Vagina (tissue), 2 donors: ENCODE measurements around the gene MFSD12. TPM values are rescaled to one million over a fixed set of nuclear protein-coding genes. Genes with fewer than 3 reads are reported as not detected.

Experiments used
- DNase-seq, 2 donors: peaks; one replicate each; pipeline ENCODE4 v3.0.0-alpha.2; 2017; ENCODE audit errors: extremely low spot score in 2 of 2
- H3K27ac ChIP-seq: fragments of 200-600 bp; sonication (generic); one replicate; pipeline ENCODE4 v1.5.1; 2019
- H3K27me3 ChIP-seq: fragments of 200-600 bp; sonication (generic); one replicate; pipeline ENCODE4 v1.5.1; 2019
- H3K36me3 ChIP-seq, 2 donors: fragments of 200-600 bp; sonication (generic); one replicate each; pipeline ENCODE4 v1.5.1; 2017 to 2019
- H3K4me1 ChIP-seq: fragments of 200-600 bp; sonication (generic); one replicate; pipeline ENCODE4 v1.5.1; 2019
- H3K4me3 ChIP-seq, 2 donors: fragments of 200-600 bp; sonication (generic); 1 replicate in 1 of 2; 2 replicates in 1 of 2; pipeline ENCODE4 v1.5.1; 2016 to 2019
- H3K9me3 ChIP-seq: fragments of 200-600 bp; sonication (generic); one replicate; pipeline ENCODE4 v1.5.1; 2019
- POLR2A ChIP-seq, 2 donors: fragments of 450-650 bp; IDR thresholded peaks; one replicate each; pipeline ENCODE4 v1.6.1; 2017; ENCODE audit warnings: antibody characterized with exemption in 2 of 2, mild to moderate bottlenecking in 2 of 2, moderate library complexity in 2 of 2
- POLR2AphosphoS5 ChIP-seq, 2 donors: sonication (generic); formaldehyde crosslinking; IDR thresholded peaks; one replicate each; pipeline ENCODE4 v1.9.0; 2017; ENCODE audit warnings: antibody characterized with exemption in 2 of 2, mild to moderate bottlenecking in 2 of 2, low read depth in 1 of 2; ENCODE audit not compliant: insufficient read depth in 1 of 2
- intact Hi-C: fragments of 100-400 bp; cut with DNase I; formaldehyde crosslinking; loops from one replicate; pipeline ENCODE4 v1.15.1; 2023
- total RNA-seq: library from RNA; depleted of rRNA; stranded (reverse); fragments of >200 nt; gene quantifications from one replicate; pipeline ENCODE4 v1.2.3, GENCODE V29; 2016
- TF ChIP-seq, protein P1 (sequence below), 3 experiments: fragments of 450-650 bp in 2 of 3; fragments of 200-600 bp in 1 of 3; sonication (generic) in 1 of 3; IDR thresholded peaks; one replicate each; pipeline ENCODE4 v1.5.1; 2017 to 2019; ENCODE audit warnings: antibody characterized with exemption in 3 of 3, mild to moderate bottlenecking in 2 of 3, moderate library complexity in 2 of 3

MFSD12 gene
- total RNA-seq, 1 donor from 2014 or later, result 48.4 TPM

- no peaks in the 10 kb centered on the region for H3K9me3 ChIP-seq
- H3K4me1 ChIP-seq, result peaks cover 26% of the 10 kb centered on the region
- no peak for DNase-seq
- H3K4me3 ChIP-seq, result no peak overlapping the region
- TF ChIP-seq POLR2A (IDR thresholded peaks at IDR 0.05), result no peak
- TF ChIP-seq POLR2AphosphoS5 (IDR thresholded peaks at IDR 0.05; ENCODE audit: insufficient read depth in 1 of 2, low read depth in 1 of 2), result no peak
- TF ChIP-seq, protein P1, sequence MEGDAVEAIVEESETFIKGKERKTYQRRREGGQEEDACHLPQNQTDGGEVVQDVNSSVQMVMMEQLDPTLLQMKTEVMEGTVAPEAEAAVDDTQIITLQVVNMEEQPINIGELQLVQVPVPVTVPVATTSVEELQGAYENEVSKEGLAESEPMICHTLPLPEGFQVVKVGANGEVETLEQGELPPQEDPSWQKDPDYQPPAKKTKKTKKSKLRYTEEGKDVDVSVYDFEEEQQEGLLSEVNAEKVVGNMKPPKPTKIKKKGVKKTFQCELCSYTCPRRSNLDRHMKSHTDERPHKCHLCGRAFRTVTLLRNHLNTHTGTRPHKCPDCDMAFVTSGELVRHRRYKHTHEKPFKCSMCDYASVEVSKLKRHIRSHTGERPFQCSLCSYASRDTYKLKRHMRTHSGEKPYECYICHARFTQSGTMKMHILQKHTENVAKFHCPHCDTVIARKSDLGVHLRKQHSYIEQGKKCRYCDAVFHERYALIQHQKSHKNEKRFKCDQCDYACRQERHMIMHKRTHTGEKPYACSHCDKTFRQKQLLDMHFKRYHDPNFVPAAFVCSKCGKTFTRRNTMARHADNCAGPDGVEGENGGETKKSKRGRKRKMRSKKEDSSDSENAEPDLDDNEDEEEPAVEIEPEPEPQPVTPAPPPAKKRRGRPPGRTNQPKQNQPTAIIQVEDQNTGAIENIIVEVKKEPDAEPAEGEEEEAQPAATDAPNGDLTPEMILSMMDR (IDR thresholded peaks at IDR 0.05), result no peak
- intact Hi-C loops, result no loop called here
- H3K27me3 ChIP-seq, result no peaks in the 10 kb centered on the region
- no peak overlapping the region for H3K27ac ChIP-seq
- no peaks in the 10 kb centered on the region for H3K36me3 ChIP-seq
These were observed 55.6 kb downstream of the MFSD12 start for GRCh38 chr19:3501780-3502179.

DNA sequence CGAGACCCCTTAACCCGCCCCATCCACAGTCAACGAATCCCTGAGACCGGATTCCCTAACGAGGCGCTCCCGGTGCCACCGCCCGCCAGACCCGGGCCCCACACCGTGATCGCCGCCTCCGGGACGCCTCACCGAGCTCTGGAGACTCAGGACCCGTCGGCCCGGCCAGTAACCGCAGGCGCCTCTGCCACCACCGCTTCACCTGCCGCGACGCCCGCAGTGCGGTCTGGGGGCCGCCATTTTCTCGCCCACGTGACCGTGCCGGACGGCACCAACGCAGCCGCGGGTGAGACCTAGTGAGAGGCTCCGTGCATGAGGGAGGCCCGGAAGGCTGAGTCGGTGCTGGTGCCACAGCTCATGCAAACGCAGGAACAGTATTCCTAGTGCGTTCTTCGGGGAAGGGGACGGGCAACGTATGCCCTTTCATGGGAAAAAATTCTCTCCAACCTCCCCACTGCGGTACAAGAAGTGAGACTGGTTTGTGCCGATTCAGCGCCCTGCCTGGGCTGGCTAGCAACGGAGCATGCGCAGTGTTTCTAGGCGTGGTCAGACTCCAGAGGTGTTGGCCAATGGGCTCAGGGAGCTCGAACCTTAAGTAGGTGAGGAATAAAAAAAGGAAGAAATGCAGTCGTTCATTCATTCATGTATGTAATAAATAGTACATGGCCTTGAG, 56.8 kb downstream of the MFSD12 start, which contains the start of gene DOHH:
Gene DOHH, minus strand, starts transcription at position 246 of the 673 bp plus-strand sequence. CDS start 3,860 bp downstream, outside the sequence.
- H3K36me3 ChIP-seq, result peaks cover 0 to 12% of the 10 kb centered on the region in 2 donors
- intact Hi-C loops, result no loop called here
- no peaks in the 10 kb centered on the region for H3K9me3 ChIP-seq
- H3K4me1 ChIP-seq, result peaks cover 22% of the 10 kb centered on the region
- H3K4me3 ChIP-seq, result peak within 1 kb of the TSS; percentile 80 to 96
- no peaks in the 10 kb centered on the region for H3K27me3 ChIP-seq
- peak within 1 kb of the TSS; percentile 93 for H3K27ac ChIP-seq
- peak in 1 of 2 donors; percentile 94 for DNase-seq
- peak; percentile 93 to 96 for TF ChIP-seq POLR2AphosphoS5 (IDR thresholded peaks at IDR 0.05; ENCODE audit: insufficient read depth in 1 of 2, low read depth in 1 of 2)
- TF ChIP-seq POLR2A (IDR thresholded peaks at IDR 0.05), result no peak

DNA sequence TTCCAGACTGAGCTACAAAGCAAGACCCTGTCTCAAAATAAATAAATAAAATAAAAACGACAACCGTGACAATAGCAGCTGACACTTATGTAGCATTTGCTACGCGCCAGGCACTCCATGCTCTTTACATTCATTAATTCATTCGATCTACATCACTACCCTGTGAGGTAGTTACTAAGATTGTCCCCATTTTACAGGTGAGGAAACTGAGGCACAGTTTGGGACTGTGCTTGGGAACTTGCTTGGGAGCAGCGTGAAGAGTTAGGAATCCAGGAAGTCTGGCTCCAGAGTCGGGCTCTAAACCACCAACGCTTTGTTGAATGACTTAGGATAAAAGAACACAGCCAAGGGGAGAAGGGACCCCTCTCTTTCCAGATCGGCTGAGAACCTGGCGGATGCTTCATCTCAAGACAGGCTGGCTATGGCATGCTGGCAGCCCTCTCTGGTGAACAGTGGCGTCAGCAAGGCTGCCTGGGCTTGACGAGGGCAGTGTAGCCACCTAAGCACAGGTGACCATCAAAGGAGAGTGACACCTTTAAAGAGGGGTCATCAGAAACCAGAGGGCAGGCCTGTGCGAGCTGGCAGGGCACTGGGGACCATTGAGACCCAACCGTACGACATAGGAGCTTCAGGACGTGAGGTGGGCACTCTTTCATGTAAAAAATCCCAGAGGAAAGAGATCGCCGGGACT, 57.5 kb downstream of the MFSD12 start:
- Histone ChIP-seq H3K9me3 (no peaks in the 10 kb centered on the region), H3K27ac (peak overlapping the region; percentile 93), H3K4me3 (peak overlapping the region; percentile 80 to 96), H3K4me1 (peaks cover 16% of the 10 kb centered on the region), H3K27me3 (no peaks in the 10 kb centered on the region), H3K36me3 (peaks cover 0 to 18% of the 10 kb centered on the region in 2 donors)
- DNase-seq, result no peak
- TF ChIP-seq, protein P1 (IDR thresholded peaks at IDR 0.05), result no peak
- TF ChIP-seq POLR2A (IDR thresholded peaks at IDR 0.05) (no peak), POLR2AphosphoS5 (IDR thresholded peaks at IDR 0.05; ENCODE audit: insufficient read depth in 1 of 2, low read depth in 1 of 2) (no peak)
- intact Hi-C loops, result no loop called here

- TF ChIP-seq, protein P1 (IDR thresholded peaks at IDR 0.05), result no peak
- TF ChIP-seq POLR2A (IDR thresholded peaks at IDR 0.05) (no peak), POLR2AphosphoS5 (IDR thresholded peaks at IDR 0.05; ENCODE audit: insufficient read depth in 1 of 2, low read depth in 1 of 2) (no peak)
- no peak for DNase-seq
- intact Hi-C loops, result no loop called here
- Histone ChIP-seq H3K9me3 (no peaks in the 10 kb centered on the region), H3K4me1 (peaks cover 15% of the 10 kb centered on the region), H3K27me3 (no peaks in the 10 kb centered on the region), H3K36me3 (peaks cover 0 to 29% of the 10 kb centered on the region in 2 donors), H3K27ac (no peak overlapping the region), H3K4me3 (no peak overlapping the region)
These were observed 59.4 kb downstream of the MFSD12 start for GRCh38 chr19:3497757-3498520.
